Transverse colon (tissue), 4 donors: ENCODE measurements around the gene COL4A1. TPM values are rescaled to one million over a fixed set of nuclear protein-coding genes. Genes with fewer than 3 reads are reported as not detected.

Source experiments
- DNase-seq: peaks from one replicate; pipeline ENCODE4 v3.0.0-alpha.2; 2019
- H3K27ac ChIP-seq, 4 donors: fragments of 200-600 bp; sonication (generic); 2 replicates each; pipeline ENCODE4 v1.5.1; 2016 to 2018; ENCODE audit warnings: inconsistent platforms in 4 of 4
- H3K27me3 ChIP-seq: fragments of 200-600 bp; sonication (generic); 2 replicates; pipeline ENCODE4 v1.5.1; 2017; ENCODE audit warnings: inconsistent platforms
- H3K36me3 ChIP-seq, 4 donors: fragments of 200-600 bp; sonication (generic); 2 replicates each; pipeline ENCODE4 v1.5.1; 2017 to 2019; ENCODE audit warnings: inconsistent platforms in 4 of 4
- H3K4me1 ChIP-seq, 4 donors: fragments of 200-600 bp; sonication (generic); 2 replicates each; pipeline ENCODE4 v1.5.1; 2017 to 2020; ENCODE audit warnings: inconsistent platforms in 4 of 4
- H3K4me3 ChIP-seq, 4 donors: fragments of 200-600 bp; sonication (generic); 1 replicate in 1 of 4; 2 replicates in 3 of 4; pipeline versions ENCODE4 v1.5.1 to v1.6.1; 2017 to 2019; ENCODE audit warnings: inconsistent platforms in 4 of 4
- H3K9me3 ChIP-seq, 2 donors: fragments of 200-600 bp; sonication (generic); 2 replicates each; pipeline ENCODE4 v1.5.1; 2017 to 2019; ENCODE audit warnings: inconsistent platforms in 2 of 2
- CTCF ChIP-seq, 5 experiments: fragments of 200-600 bp in 3 of 5; fragments of 450-650 bp in 2 of 5; sonication (generic) in 3 of 5; IDR thresholded peaks; 1 replicate in 2 of 5; 2 replicates in 3 of 5; pipeline ENCODE4 v1.5.1; 2016 to 2017; ENCODE audit warnings: antibody characterized with exemption in 5 of 5, inconsistent platforms in 3 of 5, mild to moderate bottlenecking in 2 of 5, moderate library complexity in 1 of 5
- EP300 ChIP-seq: sonication (generic); formaldehyde crosslinking; IDR thresholded peaks from one replicate; pipeline ENCODE4 v1.6.1; 2017; ENCODE audit warnings: antibody characterized with exemption, low read depth
- POLR2A ChIP-seq: fragments of 450-650 bp; IDR thresholded peaks from one replicate; pipeline ENCODE4 v1.6.1; 2016; ENCODE audit warnings: antibody characterized with exemption, mild to moderate bottlenecking, moderate library complexity
- POLR2AphosphoS5 ChIP-seq, 3 donors: sonication (generic); formaldehyde crosslinking; IDR thresholded peaks; one replicate each; pipeline ENCODE4 v1.6.1; 2016; ENCODE audit warnings: antibody characterized with exemption in 3 of 3
- WGBS, 2 donors: methylation state at CpG; one replicate each; pipeline ENCODE4 v1.1.5; 2018; ENCODE audit warnings: low coverage in 1 of 2; 5-methylcytosine and 5-hydroxymethylcytosine counted together
- in situ Hi-C, 4 donors: fragments of 200-750 bp; cut with MboI; loops; one replicate each; pipeline versions ENCODE4 v1.15.0 to v1.15.1; 2017; ENCODE audit warnings: low sequenced_read_pairs in 3 of 4, low pct_ligation_motif_present in 1 of 4, low pct_unique_long_range_greater_than_20kb in 1 of 4
- intact Hi-C: fragments of 100-400 bp; cut with DNase I; formaldehyde crosslinking; loops from one replicate; pipeline ENCODE4 v1.15.1; 2023; ENCODE audit warnings: low total_unique reads
- total RNA-seq, 4 donors: library from RNA; depleted of rRNA; stranded (reverse); fragments of >200 nt; gene quantifications; one replicate each; pipeline ENCODE4 v1.1.0, GENCODE V29; 2016

The COL4A1 gene
- total RNA-seq, 4 donors from 2014 or later, result 46.4 to 180 (median 99.2) TPM

- 70 to 81% methylated on average over 6 to 9 of the region's 9 CpGs for WGBS, 2 donors
- TF ChIP-seq POLR2A (no peak), EP300 (no peak), CTCF (IDR thresholded peaks at IDR 0.05) (no peak), POLR2AphosphoS5 (IDR thresholded peaks at IDR 0.05) (no peak)
- H3K27ac ChIP-seq, result no peak overlapping the region
- in situ Hi-C loops, result no loop called here
- intact Hi-C loops, result no loop called here
- H3K27me3 ChIP-seq, result no peaks in the 10 kb centered on the region
- DNase-seq, result no peak
- no peak overlapping the region for H3K4me3 ChIP-seq
- H3K36me3 ChIP-seq, result no peaks in the 10 kb centered on the region
- peaks cover 0 to 3% (median 0%) of the 10 kb centered on the region in 4 donors for H3K4me1 ChIP-seq
- no peaks in the 10 kb centered on the region for H3K9me3 ChIP-seq
These were observed 136.1 kb downstream of the COL4A1 start for GRCh38 chr13:110170882-110171281.

- peak overlapping the region in 1 of 4 donors; percentile 39 for H3K27ac ChIP-seq
- no peaks in the 10 kb centered on the region for H3K9me3 ChIP-seq
- peaks cover 0 to 3% (median 0%) of the 10 kb centered on the region in 4 donors for H3K4me1 ChIP-seq
- no peaks in the 10 kb centered on the region for H3K27me3 ChIP-seq
- no peak for TF ChIP-seq POLR2A
- TF ChIP-seq CTCF (IDR thresholded peaks at IDR 0.05), result no peak
- TF ChIP-seq POLR2AphosphoS5 (IDR thresholded peaks at IDR 0.05), result no peak
- TF ChIP-seq EP300, result no peak
- no peak overlapping the region for H3K4me3 ChIP-seq
- intact Hi-C loops, result no loop called here
- 77 to 89% methylated on average over 7 to 20 of the region's 20 CpGs for WGBS, 2 donors
- DNase-seq, result no peak
- H3K36me3 ChIP-seq, result no peaks in the 10 kb centered on the region
- in situ Hi-C loops, result no loop called here
These were observed 136.8 kb downstream of the COL4A1 start for GRCh38 chr13:110170020-110170790.

DNA sequence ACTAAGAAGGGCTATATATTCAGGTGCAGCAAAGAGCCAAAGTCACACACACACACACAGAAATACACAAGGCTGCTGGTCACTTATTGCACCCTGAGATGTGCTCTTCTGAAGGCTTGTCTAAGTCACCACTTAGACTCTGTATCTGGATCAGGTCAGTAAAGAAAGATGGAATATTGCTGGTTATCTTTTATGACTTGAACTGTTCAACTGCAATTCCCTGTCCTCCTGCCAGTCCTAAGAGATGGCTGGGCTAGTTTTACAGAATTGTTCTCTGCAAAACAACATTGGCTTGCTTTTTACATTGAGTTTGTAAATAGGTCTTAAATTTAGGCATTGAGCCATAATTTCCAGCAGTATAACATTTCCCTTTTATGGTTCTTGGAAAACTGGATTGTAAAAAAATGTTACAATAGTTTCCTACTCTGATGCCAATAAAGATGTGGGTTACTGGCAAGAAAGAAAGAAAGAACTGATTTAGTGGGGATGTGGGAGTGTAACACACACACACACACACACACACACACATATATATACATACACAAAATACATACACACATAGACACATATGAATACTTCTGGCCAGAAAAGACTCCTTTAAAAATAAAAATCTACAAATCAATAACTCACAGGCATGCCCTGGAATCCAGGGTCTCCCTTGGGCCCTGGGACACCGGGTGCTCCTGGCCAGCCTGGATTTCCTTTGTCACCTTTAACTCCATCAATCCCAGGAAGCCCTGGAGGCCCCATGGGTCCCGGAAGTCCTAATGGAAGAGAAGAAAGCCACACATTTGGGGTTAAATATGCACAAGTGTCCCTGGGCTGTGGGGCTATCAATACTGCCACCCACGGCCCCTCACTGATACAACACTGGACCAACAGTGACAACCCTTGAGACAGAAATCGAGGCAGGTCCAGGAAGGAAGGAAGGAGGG is 137.7 kb downstream of the COL4A1 start:
- H3K36me3 ChIP-seq, result no peaks in the 10 kb centered on the region
- WGBS, 2 donors, result 18 to 32% methylated on average over 4 of the region's 4 CpGs

More for the DNA sequence above, 137.7 kb downstream of the COL4A1 start:
- Histone ChIP-seq H3K4me3 (no peak overlapping the region), H3K9me3 (no peaks in the 10 kb centered on the region), H3K4me1 (peaks cover 0 to 3% (median 0%) of the 10 kb centered on the region in 4 donors), H3K27ac (peak overlapping the region in 2 of 4 donors; percentile 14 to 39), H3K27me3 (no peaks in the 10 kb centered on the region)
- in situ Hi-C loops, result no loop called here
- intact Hi-C loops, result no loop called here
- no peak for TF ChIP-seq CTCF (IDR thresholded peaks at IDR 0.05)
- TF ChIP-seq POLR2AphosphoS5 (IDR thresholded peaks at IDR 0.05), result no peak
- no peak for TF ChIP-seq EP300
- no peak for TF ChIP-seq POLR2A
- no peak for DNase-seq
